Activated CD8-positive, alpha-beta memory T cell treated with anti-CD3 and anti-CD28 coated beads, Interleukin-2, amount 50 U/mL, for 24 hours (primary cell): ENCODE measurements around the gene STBD1.
"Not testable (repeated sequence)": the region's sequence is repeated elsewhere in the genome, so short reads cannot be mapped to it uniquely, and the experiment has no call there.

Experiments used
- DNase-seq: peaks from one replicate; pipeline ENCODE4 v3.0.0-alpha.2; 2020; ENCODE audit errors: extremely low read depth

Gene STBD1

GRCh38 chr4:76283900-76284299, 22.6 kb upstream of the STBD1 start:
- no peak for DNase-seq

GRCh38 chr4:76287811-76288210, 18.7 kb upstream of the STBD1 start:
- DNase-seq = not testable (repeated sequence)

GRCh38 chr4:76292730-76293129, 13.8 kb upstream of the STBD1 start:
- DNase-seq = no peak

- no peak for DNase-seq
Measured at GRCh38 chr4:76293772-76294171, 12.8 kb upstream of the STBD1 start.

GRCh38 chr4:76296286-76296820, 10.2 kb upstream of the STBD1 start:
- DNase-seq = no peak

- no peak for DNase-seq
Measured at GRCh38 chr4:76298227-76298626, 8.3 kb upstream of the STBD1 start.

GRCh38 chr4:76300012-76300411, 6.5 kb upstream of the STBD1 start:
- no peak for DNase-seq

- no peak for DNase-seq
Measured at GRCh38 chr4:76301068-76301774, 5.3 kb upstream of the STBD1 start.

- DNase-seq = no peak
Measured at GRCh38 chr4:76301775-76302162, 4.8 kb upstream of the STBD1 start.

GRCh38 chr4:76302826-76303438, 3.6 kb upstream of the STBD1 start:
- DNase-seq = no peak

GRCh38 chr4:76305033-76305687, 1.4 kb upstream of the STBD1 start:
- no peak for DNase-seq

- no peak for DNase-seq
Measured at GRCh38 chr4:76306882-76307659, 538 bp downstream of the STBD1 start.

- no peak for DNase-seq
Measured at GRCh38 chr4:76307660-76308014, 1.1 kb downstream of the STBD1 start.

GRCh38 chr4:76308548-76308947, 2.0 kb downstream of the STBD1 start:
- DNase-seq = no peak

- no peak for DNase-seq
Measured at GRCh38 chr4:76309939-76310550, 3.5 kb downstream of the STBD1 start.

- DNase-seq = no peak
Measured at GRCh38 chr4:76310683-76311082, 4.2 kb downstream of the STBD1 start.

- no peak for DNase-seq
Measured at GRCh38 chr4:76311896-76312331, 5.4 kb downstream of the STBD1 start.

GRCh38 chr4:76312457-76312856, 5.9 kb downstream of the STBD1 start:
- no peak for DNase-seq

- DNase-seq = no peak
Measured at GRCh38 chr4:76313547-76313946, 7.0 kb downstream of the STBD1 start.

- DNase-seq = no peak
Measured at GRCh38 chr4:76315267-76315918, 8.9 kb downstream of the STBD1 start.

- DNase-seq = no peak
Measured at GRCh38 chr4:76316131-76316530, 9.6 kb downstream of the STBD1 start.
